CD4-positive, CD25-positive, alpha-beta regulatory T cell (primary cell): ENCODE measurements around the gene ARHGAP30. TPM values are rescaled to one million over a fixed set of nuclear protein-coding genes. Genes with fewer than 3 reads are reported as not detected.

Experiments used
- ATAC-seq, 2 donors: fragments of 150-1000 bp; cut with Tn5 transposase; one replicate each; pipeline ENCODE4 v1.10.0; 2021; ENCODE audit warnings: low read depth in 2 of 2, moderate number of reproducible peaks in 2 of 2, moderate library complexity in 1 of 2
- DNase-seq, 3 donors: peaks; one replicate each; pipeline versions ENCODE4 v3.0.0 to v3.0.0-alpha.2; 2012 to 2022; ENCODE audit warnings: mixed read lengths in 1 of 3
- H3K27ac ChIP-seq: one replicate; pipeline ENCODE4 v1.7.0; 2013; ENCODE audit warnings: mild to moderate bottlenecking, low read length; ENCODE audit not compliant: insufficient read depth, poor library complexity, severe bottlenecking
- H3K27me3 ChIP-seq: one replicate; pipeline ENCODE4 v1.7.0; 2013; ENCODE audit warnings: low read length; ENCODE audit not compliant: control insufficient read depth, insufficient read depth
- H3K36me3 ChIP-seq: one replicate; pipeline ENCODE4 v1.7.0; 2013; ENCODE audit warnings: mild to moderate bottlenecking, low read length, moderate library complexity; ENCODE audit not compliant: control insufficient read depth, insufficient read depth
- H3K4me1 ChIP-seq: 2 replicates; pipeline ENCODE4 v1.7.0; 2013; ENCODE audit warnings: mild to moderate bottlenecking, low read length; ENCODE audit not compliant: insufficient read depth, control insufficient read depth, poor library complexity, severe bottlenecking
- H3K4me3 ChIP-seq: one replicate; pipeline ENCODE4 v1.7.0; 2013; ENCODE audit warnings: low read depth, mild to moderate bottlenecking, low read length, moderate library complexity
- H3K9me3 ChIP-seq, 2 experiments: 1 replicate in 1 of 2; 2 replicates in 1 of 2; pipeline ENCODE4 v1.7.0; 2013; ENCODE audit warnings: low read length in 2 of 2, mild to moderate bottlenecking in 1 of 2, moderate library complexity in 1 of 2; ENCODE audit not compliant: control insufficient read depth in 2 of 2
- H3K27ac Mint-ChIP-seq, 3 donors: one replicate each; pipeline ENCODE4 v1.8.0; 2020 to 2022; ENCODE audit warnings: mild to moderate bottlenecking in 3 of 3, mixed read lengths in 3 of 3, moderate library complexity in 2 of 3
- H3K27me3 Mint-ChIP-seq: one replicate; pipeline ENCODE4 v1.8.0; 2022; ENCODE audit warnings: mild to moderate bottlenecking, mixed read lengths
- H3K36me3 Mint-ChIP-seq: one replicate; pipeline ENCODE4 v1.8.0; 2020; ENCODE audit warnings: mixed read lengths
- H3K4me1 Mint-ChIP-seq, 4 donors: one replicate each; pipeline ENCODE4 v1.8.0; 2020 to 2022; ENCODE audit warnings: mixed read lengths in 4 of 4, mild to moderate bottlenecking in 1 of 4
- H3K4me3 Mint-ChIP-seq, 4 donors: one replicate each; pipeline ENCODE4 v1.8.0; 2020 to 2022; ENCODE audit warnings: mild to moderate bottlenecking in 4 of 4, mixed read lengths in 4 of 4, moderate library complexity in 3 of 4
- H3K9me3 Mint-ChIP-seq, 7 donors: one replicate each; pipeline ENCODE4 v1.8.0; 2020 to 2022; ENCODE audit warnings: mixed read lengths in 7 of 7, mild to moderate bottlenecking in 3 of 7, moderate library complexity in 2 of 7
- polyA plus RNA-seq, 4 donors: library from polyadenylated mRNA; unstranded; fragments of 300-500 nt; fragmentation: Illumina TruSeq; gene quantifications; one replicate each; pipeline ENCODE4 v1.2.3, GENCODE V29; 2021
- total RNA-seq: library from RNA; stranded (reverse); gene quantifications from one replicate; pipeline ENCODE4 v1.2.3, GENCODE V29; 2022

ARHGAP30 gene
- total and polyA plus RNA-seq, 5 donors from 2014 or later = 144 to 204 (median 152) TPM

DNA sequence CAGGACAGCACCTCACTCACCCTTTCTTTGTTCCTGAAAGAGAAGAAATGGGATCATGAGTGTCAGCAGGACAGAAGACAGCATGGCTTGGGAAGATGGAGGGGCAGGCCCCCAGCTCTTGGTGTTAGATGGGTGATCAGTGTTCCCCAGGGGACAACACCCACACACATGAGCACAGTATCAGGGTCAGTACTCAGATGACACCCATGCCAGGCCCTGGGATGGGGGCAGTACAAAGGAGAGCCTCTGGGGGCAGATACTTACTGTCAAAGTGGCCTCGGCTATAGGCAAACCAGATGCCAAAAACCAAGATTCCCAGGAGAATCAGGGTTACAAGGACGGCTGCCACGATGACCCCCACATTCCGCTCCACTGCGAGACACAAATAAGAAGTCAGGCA, 70.3 kb downstream of the ARHGAP30 start:
- peaks cover 3% of the 10 kb centered on the region for H3K4me1 ChIP-seq
- Mint-ChIP-seq H3K9me3 (peaks cover 0 to 3% (median 0%) of the 10 kb centered on the region in 7 donors), H3K36me3 (peaks cover 25% of the 10 kb centered on the region), H3K4me1 (peaks cover 0 to 8% (median 5%) of the 10 kb centered on the region in 4 donors), H3K27ac (no peak overlapping the region), H3K4me3 (no peak overlapping the region), H3K27me3 (no peaks in the 10 kb centered on the region)
- H3K9me3 ChIP-seq = no peaks in the 10 kb centered on the region
- no peak overlapping the region for H3K4me3 ChIP-seq
- DNase-seq (no peak), ATAC-seq (no peak)
- H3K36me3 ChIP-seq = peaks cover 17% of the 10 kb centered on the region
- no peaks in the 10 kb centered on the region for H3K27me3 ChIP-seq
- no peak overlapping the region for H3K27ac ChIP-seq

DNA sequence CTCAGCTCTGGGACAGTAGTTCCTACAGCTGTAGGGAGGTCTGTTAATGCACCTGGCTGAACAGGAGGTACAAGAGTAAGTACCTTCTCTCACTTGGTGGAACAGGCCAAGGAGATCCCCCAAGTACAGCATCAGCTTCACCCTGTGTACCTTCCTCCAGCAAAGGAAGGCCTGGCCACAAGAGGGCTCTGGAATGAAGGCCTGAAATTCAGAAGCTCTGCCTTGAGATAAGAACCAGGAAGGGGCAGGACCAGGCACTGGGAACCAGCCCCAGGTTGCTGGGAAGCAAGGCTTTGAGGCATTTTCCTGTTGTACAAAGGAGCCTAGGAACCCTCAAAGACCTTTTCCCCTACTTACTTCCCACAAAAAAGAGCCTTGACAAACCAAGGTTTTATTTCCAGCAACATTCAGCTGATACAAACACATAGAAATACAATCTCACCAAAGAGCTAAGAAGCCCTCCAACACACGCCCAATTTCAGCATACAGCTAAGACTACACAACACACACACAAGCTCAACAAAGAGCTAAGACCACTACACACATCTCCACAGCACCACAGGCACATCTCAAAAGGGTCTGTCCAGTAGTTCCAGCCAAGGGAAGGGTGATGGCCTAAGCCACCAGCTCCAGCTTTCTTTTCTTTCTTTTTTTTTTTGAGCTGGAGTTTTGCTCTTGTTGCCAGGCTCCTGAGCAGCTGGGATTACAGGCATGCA, 72.2 kb downstream of the ARHGAP30 start:
- peak; percentile 7 to 68 (median 48) for DNase-seq
- Mint-ChIP-seq H3K27me3 (no peaks in the 10 kb centered on the region), H3K27ac (peak overlapping the region; percentile 39 to 78 (median 51)), H3K4me3 (no peak overlapping the region), H3K4me1 (peaks cover 5 to 8% (median 6%) of the 10 kb centered on the region in 4 donors), H3K36me3 (peaks cover 25% of the 10 kb centered on the region), H3K9me3 (peaks cover 0 to 3% (median 0%) of the 10 kb centered on the region in 7 donors)
- no peak overlapping the region for H3K27ac ChIP-seq
- no peaks in the 10 kb centered on the region for H3K9me3 ChIP-seq
- H3K4me1 ChIP-seq = peaks cover 3% of the 10 kb centered on the region
- peak; percentile 60 to 75 for ATAC-seq
- H3K36me3 ChIP-seq = peaks cover 17% of the 10 kb centered on the region
- no peaks in the 10 kb centered on the region for H3K27me3 ChIP-seq
- H3K4me3 ChIP-seq = no peak overlapping the region

Other genes starting within 250 kb of the ARHGAP30 start
- gene CD244, start 207.0 kb downstream of the ARHGAP30 start, total RNA-seq = 0.47 TPM
- under 1 TPM; 0.26 to 0.63 (median 0.43) TPM for gene CD244, start 207.0 kb downstream of the ARHGAP30 start, polyA plus RNA-seq
- gene ITLN1, start 184.7 kb downstream of the ARHGAP30 start, total RNA-seq = not detected
- not detected for gene ITLN1, start 184.7 kb downstream of the ARHGAP30 start, polyA plus RNA-seq
- gene ITLN2, start 115.1 kb downstream of the ARHGAP30 start, total RNA-seq = not detected
- not detected for gene ITLN2, start 115.1 kb downstream of the ARHGAP30 start, polyA plus RNA-seq
- gene F11R, start 48.7 kb downstream of the ARHGAP30 start, total RNA-seq = 18.4 TPM
- 10 to 100 TPM in 1 of 4 donors, 1 to 10 TPM in 3; 6.3 to 11.2 (median 7.9) TPM for gene F11R, start 48.7 kb downstream of the ARHGAP30 start, polyA plus RNA-seq
- 61.3 TPM for gene TSTD1, start 30.9 kb downstream of the ARHGAP30 start, total RNA-seq
- 100 to 1,000 TPM; 340 to 451 (median 422) TPM for gene TSTD1, start 30.9 kb downstream of the ARHGAP30 start, polyA plus RNA-seq
- 102 TPM for gene USF1, start 23.9 kb downstream of the ARHGAP30 start, total RNA-seq
- gene USF1, start 23.9 kb downstream of the ARHGAP30 start, polyA plus RNA-seq = 1 to 10 TPM; 4.2 to 8.1 (median 6.1) TPM
- not detected for gene NECTIN4, start 19.7 kb upstream of the ARHGAP30 start, total RNA-seq
- gene NECTIN4, start 19.7 kb upstream of the ARHGAP30 start, polyA plus RNA-seq = under 1 TPM in 1 of 4 donors, not detected in 3; 0.05 TPM
- gene KLHDC9, start 28.5 kb upstream of the ARHGAP30 start, total RNA-seq = not detected
- gene KLHDC9, start 28.5 kb upstream of the ARHGAP30 start, polyA plus RNA-seq = under 1 TPM in 2 of 4 donors, not detected in 2; 0.28 to 0.46 TPM
- 48.0 TPM for gene PFDN2, start 48.1 kb upstream of the ARHGAP30 start, total RNA-seq
- 100 to 1,000 TPM in 2 of 4 donors, 10 to 100 TPM in 2; 90.9 to 109 (median 98.6) TPM for gene PFDN2, start 48.1 kb upstream of the ARHGAP30 start, polyA plus RNA-seq
- gene NIT1, start 48.2 kb upstream of the ARHGAP30 start, total RNA-seq = 28.2 TPM
- gene NIT1, start 48.2 kb upstream of the ARHGAP30 start, polyA plus RNA-seq = 10 to 100 TPM; 21.1 to 24.5 (median 22.2) TPM
- gene DEDD, start 62.8 kb upstream of the ARHGAP30 start, total RNA-seq = 40.9 TPM
- 10 to 100 TPM; 39.5 to 46.4 (median 41.8) TPM for gene DEDD, start 62.8 kb upstream of the ARHGAP30 start, polyA plus RNA-seq
- gene UFC1, start 84.1 kb upstream of the ARHGAP30 start, total RNA-seq = 115 TPM
- 100 to 1,000 TPM; 147 to 188 (median 171) TPM for gene UFC1, start 84.1 kb upstream of the ARHGAP30 start, polyA plus RNA-seq
- 36.9 TPM for gene USP21, start 89.6 kb upstream of the ARHGAP30 start, total RNA-seq
- 10 to 100 TPM; 18.8 to 27.0 (median 22.1) TPM for gene USP21, start 89.6 kb upstream of the ARHGAP30 start, polyA plus RNA-seq
- gene PPOX, start 96.5 kb upstream of the ARHGAP30 start, total RNA-seq = 45.3 TPM
- 10 to 100 TPM; 18.0 to 32.9 (median 22.3) TPM for gene PPOX, start 96.5 kb upstream of the ARHGAP30 start, polyA plus RNA-seq
- 68.1 TPM for gene B4GALT3, start 107.6 kb upstream of the ARHGAP30 start, total RNA-seq
- gene B4GALT3, start 107.6 kb upstream of the ARHGAP30 start, polyA plus RNA-seq = 100 to 1,000 TPM in 1 of 4 donors, 10 to 100 TPM in 3; 75.6 to 104 (median 84.9) TPM
- gene ADAMTS4, start 129.2 kb upstream of the ARHGAP30 start, total RNA-seq = 5.3 TPM
- gene ADAMTS4, start 129.2 kb upstream of the ARHGAP30 start, polyA plus RNA-seq = 1 to 10 TPM in 1 of 4 donors, under 1 TPM in 2, not detected in 1; 0.36 to 1.4 (median 0.37) TPM
- gene NDUFS2, start 132.5 kb upstream of the ARHGAP30 start, total RNA-seq = 67.5 TPM
- 100 to 1,000 TPM; 107 to 128 (median 117) TPM for gene NDUFS2, start 132.5 kb upstream of the ARHGAP30 start, polyA plus RNA-seq
- gene FCER1G, start 145.4 kb upstream of the ARHGAP30 start, total RNA-seq = 2.9 TPM
- 100 to 1,000 TPM in 2 of 4 donors, 10 to 100 TPM in 2; 48.4 to 121 (median 101) TPM for gene FCER1G, start 145.4 kb upstream of the ARHGAP30 start, polyA plus RNA-seq
- not detected for gene APOA2, start 153.7 kb upstream of the ARHGAP30 start, total RNA-seq
- not detected for gene APOA2, start 153.7 kb upstream of the ARHGAP30 start, polyA plus RNA-seq
- 8.6 TPM for gene TOMM40L, start 156.2 kb upstream of the ARHGAP30 start, total RNA-seq
- gene TOMM40L, start 156.2 kb upstream of the ARHGAP30 start, polyA plus RNA-seq = 1 to 10 TPM; 5.3 to 7.1 (median 6.0) TPM
- not detected for gene NR1I3, start 168.3 kb upstream of the ARHGAP30 start, total RNA-seq
- under 1 TPM in 1 of 4 donors, not detected in 3; 0.21 TPM for gene NR1I3, start 168.3 kb upstream of the ARHGAP30 start, polyA plus RNA-seq
- not detected for gene PCP4L1, start 188.9 kb upstream of the ARHGAP30 start, total RNA-seq
- under 1 TPM in 1 of 4 donors, not detected in 3; 0.38 TPM for gene PCP4L1, start 188.9 kb upstream of the ARHGAP30 start, polyA plus RNA-seq
- gene MPZ, start 240.1 kb upstream of the ARHGAP30 start, total RNA-seq = 2.3 TPM
- not detected for gene MPZ, start 240.1 kb upstream of the ARHGAP30 start, polyA plus RNA-seq
- 80.9 TPM for gene SDHC, start 244.5 kb upstream of the ARHGAP30 start, total RNA-seq
- 100 to 1,000 TPM; 198 to 294 (median 247) TPM for gene SDHC, start 244.5 kb upstream of the ARHGAP30 start, polyA plus RNA-seq